Caki2 (cell line): ENCODE data around the gene PCDHGB2. TPM values are rescaled to one million over a fixed set of nuclear protein-coding genes. Genes with fewer than 3 reads are reported as not detected.
A peak's percentile ranks its signal among the peaks of the same experiment; 100 is the strongest.
"Not testable (repeated sequence)": the region's sequence is repeated elsewhere in the genome, so short reads cannot be mapped to it uniquely, and the experiment has no call there.

Experiments
- DNase-seq: peaks from one replicate; pipeline ENCODE4 v3.0.0-alpha.2; 2015; ENCODE audit warnings: low read depth
- in situ Hi-C: cut with HindIII; loops from 2 replicates; pipeline ENCODE4 v1.10.0; 2016; ENCODE audit warnings: low sequenced_read_pairs, low pct_unique_long_range_greater_than_20kb, mixed read lengths
- total RNA-seq: library from RNA; depleted of rRNA; stranded (reverse); fragments of >200 nt; shearing (Covaris generic); gene quantifications from 2 replicates; pipeline ENCODE4 v1.2.3, GENCODE V29; 2014; ENCODE audit warnings: low replicate concordance

The PCDHGB2 gene
- total RNA-seq, 1 experiment from 2014 or later: 0.34 TPM

GRCh38 chr5:141375444-141376155 lies 15.8 kb downstream of the PCDHGB2 start:
- DNase-seq, in situ Hi-C loops: not testable (repeated sequence)

DNA sequence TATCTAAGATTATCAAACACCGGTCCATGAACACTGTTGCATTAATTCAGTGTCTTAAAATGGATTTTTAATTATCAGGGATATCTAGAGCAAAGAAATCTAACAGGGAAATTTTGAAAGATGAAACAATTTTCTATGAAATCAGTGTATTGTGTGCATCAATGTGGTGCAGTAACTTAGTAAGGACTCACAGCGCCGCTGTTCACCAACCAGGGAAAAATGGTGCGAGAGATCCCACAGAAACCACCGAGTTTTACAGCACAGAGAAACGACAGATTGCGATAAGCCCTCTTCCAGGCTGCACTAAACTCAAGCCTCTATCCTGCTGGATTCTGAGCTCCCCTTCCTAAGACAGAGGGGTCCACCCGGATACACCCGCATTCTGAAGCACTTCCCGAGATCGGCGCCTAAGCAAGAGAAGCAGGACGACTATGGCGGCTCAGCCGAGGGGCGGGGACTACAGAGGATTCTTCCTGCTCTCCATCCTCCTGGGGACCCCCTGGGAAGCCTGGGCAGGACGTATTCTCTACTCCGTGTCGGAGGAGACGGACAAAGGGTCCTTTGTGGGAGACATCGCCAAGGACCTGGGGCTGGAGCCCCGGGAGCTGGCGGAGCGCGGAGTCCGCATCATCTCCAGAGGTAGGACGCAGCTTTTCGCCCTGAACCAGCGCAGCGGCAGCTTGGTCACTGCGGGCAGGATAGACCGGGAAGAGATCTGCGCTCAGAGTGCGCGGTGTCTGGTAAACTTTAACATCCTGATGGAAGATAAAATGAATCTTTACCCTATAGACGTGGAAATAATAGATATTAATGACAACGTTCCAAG lies 22.9 kb downstream of the PCDHGB2 start, which contains the start of gene PCDHGA7:
Gene PCDHGA7, plus strand, starts transcription at position 274 of the 826 bp plus-strand sequence. Its CDS starts 158 bp downstream, at position 432.
- in situ Hi-C loops: no loop called here

DNA sequence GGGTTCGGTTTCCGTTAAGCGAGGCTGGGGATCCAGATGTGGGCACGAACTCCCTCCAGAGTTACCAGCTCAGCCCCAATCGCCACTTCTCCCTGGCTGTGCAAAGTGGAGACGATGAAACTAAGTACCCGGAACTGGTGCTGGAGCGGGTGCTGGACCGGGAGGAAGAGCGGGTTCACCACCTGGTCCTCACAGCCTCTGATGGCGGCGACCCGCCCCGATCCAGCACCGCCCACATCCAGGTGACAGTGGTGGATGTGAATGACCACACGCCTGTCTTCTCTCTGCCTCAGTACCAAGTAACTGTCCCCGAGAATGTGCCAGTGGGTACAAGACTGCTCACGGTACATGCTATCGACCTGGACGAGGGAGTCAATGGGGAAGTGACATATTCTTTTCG lies 23.6 kb downstream of the PCDHGB2 start:
- in situ Hi-C loops: no loop called here

More for the DNA sequence above, 22.9 kb downstream of the PCDHGB2 start, which contains the start of gene PCDHGA7:
- DNase-seq: no peak

DNA sequence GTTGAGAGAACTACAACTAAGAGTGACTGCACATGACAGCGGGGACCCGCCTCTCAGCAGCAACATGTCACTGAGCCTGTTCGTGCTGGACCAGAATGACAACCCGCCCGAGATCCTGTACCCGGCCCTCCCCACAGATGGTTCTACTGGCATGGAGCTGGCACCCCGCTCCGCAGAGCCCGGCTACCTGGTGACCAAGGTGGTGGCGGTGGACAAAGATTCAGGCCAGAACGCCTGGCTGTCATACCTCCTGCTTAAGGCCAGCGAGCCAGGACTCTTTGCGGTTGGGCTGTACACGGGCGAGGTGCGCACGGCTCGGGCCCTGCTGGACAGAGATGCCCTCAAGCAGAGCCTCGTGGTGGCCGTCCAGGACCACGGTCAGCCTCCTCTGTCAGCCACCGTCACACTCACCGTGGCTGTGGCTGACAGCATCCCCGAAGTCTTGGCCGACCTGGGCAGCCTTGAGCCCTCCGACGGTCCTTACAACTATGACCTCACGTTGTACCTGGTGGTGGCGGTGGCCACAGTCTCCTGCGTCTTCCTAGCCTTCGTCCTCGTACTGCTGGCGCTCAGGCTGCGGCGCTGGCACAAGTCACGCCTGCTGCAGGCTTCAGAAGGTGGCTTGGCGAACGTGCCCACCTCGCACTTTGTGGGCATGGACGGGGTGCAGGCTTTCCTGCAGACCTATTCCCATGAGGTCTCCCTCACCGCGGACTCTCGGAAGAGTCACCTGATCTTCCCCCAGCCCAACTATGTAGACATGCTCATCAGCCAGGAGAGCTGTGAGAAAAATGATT lies 24.9 kb downstream of the PCDHGB2 start:
- in situ Hi-C loops: no loop called here

More for the DNA sequence above, 23.6 kb downstream of the PCDHGB2 start:
- no peak for DNase-seq

GRCh38 chr5:141387557-141388311 lies 27.9 kb downstream of the PCDHGB2 start, which contains the start of gene PCDHGB4:
Gene PCDHGB4, plus strand, starts transcription at chr5:141387698. Its CDS starts 187 bp downstream, at chr5:141387885.
- in situ Hi-C loops, DNase-seq: not testable (repeated sequence)

More for the DNA sequence above, 24.9 kb downstream of the PCDHGB2 start:
- no peak for DNase-seq

- no peak for DNase-seq
- in situ Hi-C loops: no loop called here
Observed at GRCh38 chr5:141388661-141389060, 28.9 kb downstream of the PCDHGB2 start.

- DNase-seq: no peak
- in situ Hi-C loops: no loop called here
Observed at GRCh38 chr5:141389153-141390042, 29.6 kb downstream of the PCDHGB2 start.

- in situ Hi-C loops: no loop called here
- peak; percentile 4 for DNase-seq
Observed at GRCh38 chr5:141392429-141393198, 32.8 kb downstream of the PCDHGB2 start, which contains the start of gene PCDHGA8. Gene PCDHGA8, plus strand, starts transcription at chr5:141392633. Its CDS starts 181 bp downstream, at chr5:141392814.

- in situ Hi-C loops: no loop called here
- no peak for DNase-seq
Observed at GRCh38 chr5:141393267-141393666, 33.5 kb downstream of the PCDHGB2 start.

- in situ Hi-C loops, DNase-seq: not testable (repeated sequence)
Observed at GRCh38 chr5:141394401-141395187, 34.8 kb downstream of the PCDHGB2 start.

- DNase-seq, in situ Hi-C loops: not testable (repeated sequence)
Observed at GRCh38 chr5:141397756-141398551, 38.2 kb downstream of the PCDHGB2 start, which contains the start of gene PCDHGB5. Gene PCDHGB5, plus strand, starts transcription at chr5:141397947. Its CDS starts 181 bp downstream, at chr5:141398128.

DNA sequence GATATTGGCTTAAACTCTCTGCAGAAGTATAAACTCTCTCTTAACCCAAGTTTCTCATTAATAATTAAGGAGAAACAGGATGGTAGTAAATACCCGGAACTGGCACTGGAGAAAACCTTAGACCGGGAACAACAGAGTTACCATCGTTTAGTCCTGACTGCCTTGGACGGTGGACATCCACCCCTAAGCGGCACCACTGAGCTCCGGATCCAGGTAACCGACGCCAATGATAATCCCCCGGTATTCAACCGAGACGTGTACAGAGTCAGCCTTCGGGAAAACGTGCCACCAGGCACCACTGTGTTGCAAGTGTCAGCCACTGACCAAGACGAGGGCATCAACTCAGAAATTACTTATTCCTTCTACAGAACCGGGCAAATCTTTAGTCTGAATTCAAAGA lies 38.8 kb downstream of the PCDHGB2 start:
- DNase-seq: no peak
- in situ Hi-C loops: no loop called here

DNA sequence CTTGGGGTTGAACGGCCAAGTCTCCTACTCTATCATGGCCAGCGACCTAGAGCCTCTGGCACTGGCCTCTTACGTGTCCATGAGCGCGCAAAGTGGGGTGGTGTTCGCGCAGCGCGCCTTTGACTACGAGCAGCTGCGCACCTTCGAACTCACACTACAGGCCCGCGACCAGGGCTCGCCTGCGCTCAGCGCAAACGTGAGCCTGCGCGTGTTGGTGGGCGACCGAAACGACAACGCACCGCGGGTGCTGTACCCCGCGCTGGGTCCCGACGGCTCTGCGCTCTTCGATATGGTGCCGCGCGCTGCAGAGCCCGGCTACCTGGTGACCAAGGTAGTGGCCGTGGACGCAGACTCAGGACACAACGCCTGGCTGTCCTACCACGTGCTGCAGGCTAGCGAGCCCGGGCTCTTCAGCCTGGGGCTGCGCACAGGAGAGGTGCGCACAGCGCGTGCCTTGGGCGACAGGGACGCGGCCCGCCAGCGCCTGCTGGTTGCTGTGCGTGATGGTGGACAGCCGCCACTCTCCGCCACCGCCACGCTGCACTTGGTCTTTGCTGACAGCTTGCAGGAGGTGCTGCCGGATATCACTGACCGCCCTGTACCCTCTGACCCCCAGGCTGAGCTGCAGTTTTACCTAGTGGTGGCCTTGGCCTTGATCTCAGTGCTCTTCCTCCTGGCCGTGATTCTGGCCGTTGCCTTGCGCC lies 39.9 kb downstream of the PCDHGB2 start:
- DNase-seq: no peak
- in situ Hi-C loops: no loop called here
